ENCODE data around the gene HKDC1.
"Not testable (repeated sequence)": the region's sequence is repeated elsewhere in the genome, so short reads cannot be mapped to it uniquely, and the experiment has no call there.

HKDC1 gene

GRCh38 chr10:69306421-69306820 lies 86.3 kb downstream of the HKDC1 start:
- TF ChIP-seq CTCF (IDR thresholded peaks at IDR 0.05; ENCODE audit: low read depth, low read length) = no peak
- Histone ChIP-seq H3K4me3 (ENCODE audit: low read depth, low read length) (no peak overlapping the region), H3K4me1 (no peaks in the 10 kb centered on the region), H3K27me3 (no peaks in the 10 kb centered on the region), H3K9me3 (no peaks in the 10 kb centered on the region), H3K36me3 (no peaks in the 10 kb centered on the region)
- no peak for DNase-seq

GRCh38 chr10:69307434-69307833 lies 87.3 kb downstream of the HKDC1 start:
- Histone ChIP-seq H3K9me3 (no peaks in the 10 kb centered on the region), H3K4me3 (ENCODE audit: low read depth, low read length) (no peak overlapping the region), H3K27me3 (no peaks in the 10 kb centered on the region), H3K4me1 (no peaks in the 10 kb centered on the region), H3K36me3 (no peaks in the 10 kb centered on the region)
- DNase-seq = no peak
- TF ChIP-seq CTCF (IDR thresholded peaks at IDR 0.05; ENCODE audit: low read depth, low read length) = no peak

- DNase-seq; H3K4me3 ChIP-seq (ENCODE audit: low read depth, low read length); H3K4me1 ChIP-seq; H3K27me3 ChIP-seq; H3K36me3 ChIP-seq; H3K9me3 ChIP-seq: not testable (repeated sequence)
Measured at GRCh38 chr10:69308304-69308703, 88.2 kb downstream of the HKDC1 start.

GRCh38 chr10:69311309-69311708 lies 91.2 kb downstream of the HKDC1 start:
- Histone ChIP-seq H3K4me3 (ENCODE audit: low read depth, low read length) (no peak overlapping the region), H3K27me3 (no peaks in the 10 kb centered on the region), H3K9me3 (no peaks in the 10 kb centered on the region), H3K4me1 (no peaks in the 10 kb centered on the region), H3K36me3 (no peaks in the 10 kb centered on the region)
- no peak for DNase-seq
- no peak for TF ChIP-seq CTCF (IDR thresholded peaks at IDR 0.05; ENCODE audit: low read depth, low read length)

GRCh38 chr10:69312528-69312927 lies 92.4 kb downstream of the HKDC1 start:
- no peak overlapping the region for H3K4me3 ChIP-seq (ENCODE audit: low read depth, low read length)
- TF ChIP-seq CTCF (IDR thresholded peaks at IDR 0.05; ENCODE audit: low read depth, low read length) = no peak

GRCh38 chr10:69315100-69315542 lies 95.0 kb downstream of the HKDC1 start:
- Histone ChIP-seq H3K4me1 (peaks cover 3% of the 10 kb centered on the region; the same call in 1 of the 2 replicates), H3K9me3 (no peaks in the 10 kb centered on the region)
- TF ChIP-seq CTCF (IDR thresholded peaks at IDR 0.05; ENCODE audit: low read depth, low read length) = no peak

More at GRCh38 chr10:69312528-69312927, 92.4 kb downstream of the HKDC1 start:
- Histone ChIP-seq H3K27me3 (no peaks in the 10 kb centered on the region), H3K4me1 (peaks cover 2% of the 10 kb centered on the region; the same call in 1 of the 2 replicates), H3K36me3 (no peaks in the 10 kb centered on the region), H3K9me3 (no peaks in the 10 kb centered on the region)
- no peak for DNase-seq

More at GRCh38 chr10:69315100-69315542, 95.0 kb downstream of the HKDC1 start:
- H3K4me3 ChIP-seq (ENCODE audit: low read depth, low read length) = no peak overlapping the region
- DNase-seq = no peak
- H3K36me3 ChIP-seq = no peaks in the 10 kb centered on the region
- no peaks in the 10 kb centered on the region for H3K27me3 ChIP-seq
